Parathyroid adenoma (tissue), 2 donors: ENCODE results near the gene KLHL29.

Experiments
- H2AFZ ChIP-seq: fragments of 300-600 bp; sonication (generic); one replicate; pipeline ENCODE4 v1.7.0; 2017; ENCODE audit warnings: antibody characterized with exemption, mild to moderate bottlenecking
- H3K27ac ChIP-seq: fragments of 300-600 bp; sonication (generic); one replicate; pipeline ENCODE4 v1.7.0; 2017
- H3K27me3 ChIP-seq: fragments of 300-600 bp; sonication (generic); one replicate; pipeline ENCODE4 v1.7.0; 2017; ENCODE audit warnings: low read length; ENCODE audit not compliant: control insufficient read depth, insufficient read depth
- H3K36me3 ChIP-seq: fragments of 300-600 bp; sonication (generic); one replicate; pipeline ENCODE4 v1.7.0; 2017; ENCODE audit warnings: low read length; ENCODE audit not compliant: control insufficient read depth, insufficient read depth
- H3K4me1 ChIP-seq: fragments of 300-600 bp; sonication (generic); one replicate; pipeline ENCODE4 v1.7.0; 2017; ENCODE audit warnings: control low read depth
- H3K4me2 ChIP-seq: fragments of 300-600 bp; sonication (generic); one replicate; pipeline ENCODE4 v1.7.0; 2017; ENCODE audit warnings: low read length
- H3K4me3 ChIP-seq: fragments of 300-600 bp; sonication (generic); one replicate; pipeline ENCODE4 v1.7.0; 2017; ENCODE audit warnings: low read depth, low read length
- H3K79me2 ChIP-seq: fragments of 300-600 bp; sonication (generic); one replicate; pipeline ENCODE4 v1.7.0; 2017; ENCODE audit warnings: control low read depth
- H3K9ac ChIP-seq: fragments of 300-600 bp; sonication (generic); one replicate; pipeline ENCODE4 v1.7.0; 2017; ENCODE audit warnings: mild to moderate bottlenecking
- H3K9me3 ChIP-seq: fragments of 300-600 bp; sonication (generic); one replicate; pipeline ENCODE4 v1.7.0; 2017; ENCODE audit warnings: low read length; ENCODE audit not compliant: control insufficient read depth
- TF ChIP-seq, protein P1 (sequence below): fragments of 300-600 bp; sonication (generic); IDR thresholded peaks from one replicate; pipeline ENCODE4 v1.7.0; 2017; ENCODE audit warnings: antibody characterized with exemption, mild to moderate bottlenecking
- donor health status: primary hyperparathyroidism.

Gene KLHL29

GRCh38 chr2:23706613-23707078 lies 321.7 kb downstream of the KLHL29 start:
- H3K9ac ChIP-seq = no peak overlapping the region
- no peak overlapping the region for H3K4me3 ChIP-seq
- TF ChIP-seq, protein P1, sequence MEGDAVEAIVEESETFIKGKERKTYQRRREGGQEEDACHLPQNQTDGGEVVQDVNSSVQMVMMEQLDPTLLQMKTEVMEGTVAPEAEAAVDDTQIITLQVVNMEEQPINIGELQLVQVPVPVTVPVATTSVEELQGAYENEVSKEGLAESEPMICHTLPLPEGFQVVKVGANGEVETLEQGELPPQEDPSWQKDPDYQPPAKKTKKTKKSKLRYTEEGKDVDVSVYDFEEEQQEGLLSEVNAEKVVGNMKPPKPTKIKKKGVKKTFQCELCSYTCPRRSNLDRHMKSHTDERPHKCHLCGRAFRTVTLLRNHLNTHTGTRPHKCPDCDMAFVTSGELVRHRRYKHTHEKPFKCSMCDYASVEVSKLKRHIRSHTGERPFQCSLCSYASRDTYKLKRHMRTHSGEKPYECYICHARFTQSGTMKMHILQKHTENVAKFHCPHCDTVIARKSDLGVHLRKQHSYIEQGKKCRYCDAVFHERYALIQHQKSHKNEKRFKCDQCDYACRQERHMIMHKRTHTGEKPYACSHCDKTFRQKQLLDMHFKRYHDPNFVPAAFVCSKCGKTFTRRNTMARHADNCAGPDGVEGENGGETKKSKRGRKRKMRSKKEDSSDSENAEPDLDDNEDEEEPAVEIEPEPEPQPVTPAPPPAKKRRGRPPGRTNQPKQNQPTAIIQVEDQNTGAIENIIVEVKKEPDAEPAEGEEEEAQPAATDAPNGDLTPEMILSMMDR = no peak
- H3K79me2 ChIP-seq = no peaks in the 10 kb centered on the region
- H3K4me2 ChIP-seq = no peak overlapping the region
- H3K27me3 ChIP-seq = no peaks in the 10 kb centered on the region
- H3K27ac ChIP-seq = no peak overlapping the region
- no peaks in the 10 kb centered on the region for H3K4me1 ChIP-seq
- no peaks in the 10 kb centered on the region for H3K36me3 ChIP-seq
- H2AFZ ChIP-seq = no peak overlapping the region
- H3K9me3 ChIP-seq = no peaks in the 10 kb centered on the region

- TF ChIP-seq, protein P1 = no peak
- Histone ChIP-seq H3K27ac (no peak overlapping the region), H3K4me1 (no peaks in the 10 kb centered on the region), H3K36me3 (no peaks in the 10 kb centered on the region), H3K27me3 (no peaks in the 10 kb centered on the region), H3K9ac (no peak overlapping the region), H3K79me2 (no peaks in the 10 kb centered on the region), H2AFZ (no peak overlapping the region), H3K4me3 (no peak overlapping the region), H3K4me2 (no peak overlapping the region), H3K9me3 (no peaks in the 10 kb centered on the region)
These were observed 322.1 kb downstream of the KLHL29 start for GRCh38 chr2:23707096-23707495.

DNA sequence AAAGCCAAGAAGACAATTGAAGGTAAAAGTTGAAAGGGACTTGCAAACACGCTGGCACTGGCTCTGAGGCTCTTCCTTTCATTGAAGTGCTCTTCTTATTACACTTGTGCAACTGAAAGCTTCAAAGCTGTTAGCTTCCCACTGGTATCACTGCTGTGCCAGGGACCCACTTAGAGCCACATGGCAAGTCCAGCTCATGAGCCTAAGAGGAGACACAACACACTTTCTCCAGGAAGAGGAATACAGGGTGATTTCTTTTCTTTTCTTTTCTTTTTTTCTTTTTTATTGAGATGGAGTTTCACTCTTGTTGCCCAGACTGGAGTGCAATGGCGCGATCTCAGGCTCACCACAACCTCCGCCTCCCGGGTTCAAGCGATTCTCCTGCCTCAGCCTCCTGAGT lies 323.8 kb downstream of the KLHL29 start:
- TF ChIP-seq, protein P1 = no peak
- Histone ChIP-seq H3K9ac (no peak overlapping the region), H3K4me3 (no peak overlapping the region), H3K36me3 (no peaks in the 10 kb centered on the region), H3K4me2 (no peak overlapping the region), H3K9me3 (no peaks in the 10 kb centered on the region), H3K79me2 (no peaks in the 10 kb centered on the region), H3K27me3 (no peaks in the 10 kb centered on the region), H2AFZ (no peak overlapping the region), H3K27ac (no peak overlapping the region), H3K4me1 (no peaks in the 10 kb centered on the region)

DNA sequence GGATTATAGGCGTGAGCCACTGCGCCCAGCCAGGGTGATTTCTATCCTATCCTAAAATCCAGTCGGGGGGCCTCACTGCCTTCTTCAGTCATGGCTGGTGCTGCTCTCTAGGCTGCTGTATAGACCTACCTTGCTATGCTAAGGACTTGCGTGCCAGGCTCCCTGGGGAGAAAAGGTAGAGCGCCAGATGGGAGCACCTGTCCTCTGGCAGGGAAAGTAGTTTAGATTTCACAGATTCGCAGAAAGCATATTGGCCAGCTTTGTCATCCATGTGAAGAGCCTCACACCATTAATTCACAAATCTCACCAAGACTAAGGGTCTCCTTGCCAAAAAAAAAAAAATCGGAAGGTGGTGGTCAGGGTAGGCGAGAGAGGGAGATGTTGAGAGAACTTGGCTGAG lies 324.3 kb downstream of the KLHL29 start:
- H3K36me3 ChIP-seq = no peaks in the 10 kb centered on the region

More for the DNA sequence above, 324.3 kb downstream of the KLHL29 start:
- Histone ChIP-seq H3K27ac (no peak overlapping the region), H3K27me3 (no peaks in the 10 kb centered on the region), H3K9me3 (no peaks in the 10 kb centered on the region), H3K4me1 (no peaks in the 10 kb centered on the region), H3K4me3 (no peak overlapping the region), H3K9ac (no peak overlapping the region), H3K79me2 (no peaks in the 10 kb centered on the region), H2AFZ (no peak overlapping the region), H3K4me2 (no peak overlapping the region)
- TF ChIP-seq, protein P1 = no peak
